Stimulated activated naive CD8-positive, alpha-beta T cell treated with anti-CD3 and anti-CD28 coated beads, Interleukin-15, Interleukin-2, amounts not matched to agents 100 ng/mL and 50 ng/mL, for 24 hours (primary cell): ENCODE results near the gene AHNAK2.

Source experiments
- H3K27ac Mint-ChIP-seq: one replicate; pipeline ENCODE4 v1.8.0; 2021; ENCODE audit warnings: mild to moderate bottlenecking, mixed read lengths
- H3K27me3 Mint-ChIP-seq: one replicate; pipeline ENCODE4 v1.8.0; 2021; ENCODE audit warnings: mixed read lengths
- H3K36me3 Mint-ChIP-seq: one replicate; pipeline ENCODE4 v1.8.0; 2021; ENCODE audit warnings: low read depth, mixed read lengths
- H3K4me1 Mint-ChIP-seq: one replicate; pipeline ENCODE4 v1.8.0; 2021; ENCODE audit warnings: low read depth, mixed read lengths
- H3K4me3 Mint-ChIP-seq: one replicate; pipeline ENCODE4 v1.8.0; 2021; ENCODE audit warnings: mild to moderate bottlenecking, mixed read lengths
- H3K9me3 Mint-ChIP-seq: one replicate; pipeline ENCODE4 v1.8.0; 2021; ENCODE audit warnings: mixed read lengths

Gene AHNAK2

GRCh38 chr14:104999361-104999760, 21.2 kb upstream of the AHNAK2 start:
- no peak overlapping the region for H3K4me3 Mint-ChIP-seq
- H3K4me1 Mint-ChIP-seq: no peaks in the 10 kb centered on the region
- peaks cover 4% of the 10 kb centered on the region for H3K36me3 Mint-ChIP-seq
- H3K9me3 Mint-ChIP-seq: no peaks in the 10 kb centered on the region
- no peak overlapping the region for H3K27ac Mint-ChIP-seq
- no peaks in the 10 kb centered on the region for H3K27me3 Mint-ChIP-seq

- no peaks in the 10 kb centered on the region for H3K4me1 Mint-ChIP-seq
- no peak overlapping the region for H3K4me3 Mint-ChIP-seq
- no peak overlapping the region for H3K27ac Mint-ChIP-seq
Observed at GRCh38 chr14:104998801-104999200, 20.6 kb upstream of the AHNAK2 start.

GRCh38 chr14:104996483-104996882, 18.3 kb upstream of the AHNAK2 start:
- no peaks in the 10 kb centered on the region for H3K4me1 Mint-ChIP-seq
- H3K36me3 Mint-ChIP-seq: peaks cover 9% of the 10 kb centered on the region
- H3K27me3 Mint-ChIP-seq: no peaks in the 10 kb centered on the region
- H3K9me3 Mint-ChIP-seq: no peaks in the 10 kb centered on the region
- no peak overlapping the region for H3K4me3 Mint-ChIP-seq
- no peak overlapping the region for H3K27ac Mint-ChIP-seq

More at GRCh38 chr14:104998801-104999200, 20.6 kb upstream of the AHNAK2 start:
- Mint-ChIP-seq H3K9me3 (no peaks in the 10 kb centered on the region), H3K27me3 (no peaks in the 10 kb centered on the region), H3K36me3 (peaks cover 4% of the 10 kb centered on the region)

GRCh38 chr14:104996032-104996431, 17.9 kb upstream of the AHNAK2 start:
- Mint-ChIP-seq H3K27ac (no peak overlapping the region), H3K4me3 (no peak overlapping the region), H3K27me3 (no peaks in the 10 kb centered on the region), H3K9me3 (no peaks in the 10 kb centered on the region), H3K36me3 (peaks cover 9% of the 10 kb centered on the region), H3K4me1 (no peaks in the 10 kb centered on the region)

GRCh38 chr14:104994978-104995377, 16.8 kb upstream of the AHNAK2 start:
- Mint-ChIP-seq H3K4me3 (no peak overlapping the region), H3K36me3 (peaks cover 9% of the 10 kb centered on the region), H3K27ac (no peak overlapping the region), H3K27me3 (no peaks in the 10 kb centered on the region), H3K4me1 (no peaks in the 10 kb centered on the region), H3K9me3 (no peaks in the 10 kb centered on the region)

GRCh38 chr14:104993808-104994591, 15.8 kb upstream of the AHNAK2 start:
- no peak overlapping the region for H3K4me3 Mint-ChIP-seq
- H3K4me1 Mint-ChIP-seq: no peaks in the 10 kb centered on the region
- no peak overlapping the region for H3K27ac Mint-ChIP-seq
- H3K27me3 Mint-ChIP-seq: no peaks in the 10 kb centered on the region
- no peaks in the 10 kb centered on the region for H3K9me3 Mint-ChIP-seq
- H3K36me3 Mint-ChIP-seq: peaks cover 5% of the 10 kb centered on the region

GRCh38 chr14:104993306-104993705, 15.1 kb upstream of the AHNAK2 start:
- no peak overlapping the region for H3K4me3 Mint-ChIP-seq
- H3K9me3 Mint-ChIP-seq: no peaks in the 10 kb centered on the region
- peaks cover 5% of the 10 kb centered on the region for H3K36me3 Mint-ChIP-seq
- no peaks in the 10 kb centered on the region for H3K27me3 Mint-ChIP-seq
- no peaks in the 10 kb centered on the region for H3K4me1 Mint-ChIP-seq
- no peak overlapping the region for H3K27ac Mint-ChIP-seq

GRCh38 chr14:104992501-104992900, 14.3 kb upstream of the AHNAK2 start:
- Mint-ChIP-seq H3K27me3 (no peaks in the 10 kb centered on the region), H3K9me3 (no peaks in the 10 kb centered on the region), H3K4me1 (no peaks in the 10 kb centered on the region), H3K27ac (no peak overlapping the region), H3K36me3 (peaks cover 5% of the 10 kb centered on the region), H3K4me3 (no peak overlapping the region)

GRCh38 chr14:104991896-104992230, 13.7 kb upstream of the AHNAK2 start:
- no peaks in the 10 kb centered on the region for H3K4me1 Mint-ChIP-seq
- H3K9me3 Mint-ChIP-seq: no peaks in the 10 kb centered on the region
- no peak overlapping the region for H3K4me3 Mint-ChIP-seq
- no peak overlapping the region for H3K27ac Mint-ChIP-seq
- peaks cover 5% of the 10 kb centered on the region for H3K36me3 Mint-ChIP-seq
- H3K27me3 Mint-ChIP-seq: no peaks in the 10 kb centered on the region

- H3K36me3 Mint-ChIP-seq: peaks cover 5% of the 10 kb centered on the region
- peaks cover 5% of the 10 kb centered on the region for H3K4me1 Mint-ChIP-seq
- no peaks in the 10 kb centered on the region for H3K9me3 Mint-ChIP-seq
- H3K27ac Mint-ChIP-seq: no peak overlapping the region
- no peaks in the 10 kb centered on the region for H3K27me3 Mint-ChIP-seq
- H3K4me3 Mint-ChIP-seq: no peak overlapping the region
Observed at GRCh38 chr14:104989951-104990303, 11.8 kb upstream of the AHNAK2 start.

- no peaks in the 10 kb centered on the region for H3K27me3 Mint-ChIP-seq
- H3K27ac Mint-ChIP-seq: no peak overlapping the region
- H3K4me3 Mint-ChIP-seq: no peak overlapping the region
- H3K9me3 Mint-ChIP-seq: no peaks in the 10 kb centered on the region
- peaks cover 6% of the 10 kb centered on the region for H3K4me1 Mint-ChIP-seq
- H3K36me3 Mint-ChIP-seq: peaks cover 5% of the 10 kb centered on the region
Observed at GRCh38 chr14:104989236-104989950, 11.2 kb upstream of the AHNAK2 start.

GRCh38 chr14:104986487-104987164, 8.5 kb upstream of the AHNAK2 start:
- Mint-ChIP-seq H3K27ac (no peak overlapping the region), H3K4me1 (peaks cover 8% of the 10 kb centered on the region), H3K4me3 (peak overlapping the region; percentile 72), H3K27me3 (no peaks in the 10 kb centered on the region), H3K36me3 (no peaks in the 10 kb centered on the region), H3K9me3 (no peaks in the 10 kb centered on the region)

GRCh38 chr14:104985675-104986486, 7.7 kb upstream of the AHNAK2 start, which contains the start of gene CLBA1:
CLBA1 (plus strand) TSS chr14:104985788; CDS start chr14:104986432, 644 bp downstream.
- Mint-ChIP-seq H3K4me1 (peaks cover 8% of the 10 kb centered on the region), H3K27me3 (no peaks in the 10 kb centered on the region), H3K27ac (no peak within 1 kb of the TSS), H3K9me3 (no peaks in the 10 kb centered on the region), H3K4me3 (peak within 1 kb of the TSS; percentile 72), H3K36me3 (no peaks in the 10 kb centered on the region)

GRCh38 chr14:104984056-104984894, 6.1 kb upstream of the AHNAK2 start:
- peak overlapping the region; percentile 67 for H3K4me3 Mint-ChIP-seq
- H3K36me3 Mint-ChIP-seq: no peaks in the 10 kb centered on the region
- peaks cover 8% of the 10 kb centered on the region for H3K4me1 Mint-ChIP-seq
- peak overlapping the region; percentile 65 for H3K27ac Mint-ChIP-seq
- no peaks in the 10 kb centered on the region for H3K9me3 Mint-ChIP-seq
- peaks cover 6% of the 10 kb centered on the region for H3K27me3 Mint-ChIP-seq
